Measurements from ENCODE around the gene IGSF8.

IGSF8 gene

GRCh38 chr1:160103658-160104408, 5.4 kb upstream of the IGSF8 start:
- no peak for DNase-seq (ENCODE audit: low read depth in 2 of 2)

- no peak for DNase-seq (ENCODE audit: low read depth in 2 of 2)
Observed at GRCh38 chr1:160101717-160102522, 3.5 kb upstream of the IGSF8 start.

GRCh38 chr1:160101037-160101716, 2.8 kb upstream of the IGSF8 start:
- peak; percentile 54 to 62 for DNase-seq (ENCODE audit: low read depth in 2 of 2)

GRCh38 chr1:160099716-160100375, 1.4 kb upstream of the IGSF8 start:
- no peak for DNase-seq (ENCODE audit: low read depth in 2 of 2)

GRCh38 chr1:160098852-160099561, 588 bp upstream of the IGSF8 start:
- DNase-seq (ENCODE audit: low read depth in 2 of 2): peak; percentile 96 to 99

- peak in 1 of 2 donors; percentile 38 for DNase-seq (ENCODE audit: low read depth in 2 of 2)
Observed at GRCh38 chr1:160097151-160097910, 1.1 kb downstream of the IGSF8 start.

- DNase-seq (ENCODE audit: low read depth in 2 of 2): no peak
Observed at GRCh38 chr1:160096274-160097116, 1.9 kb downstream of the IGSF8 start.

GRCh38 chr1:160095382-160096105, 2.9 kb downstream of the IGSF8 start:
- DNase-seq (ENCODE audit: low read depth in 2 of 2): no peak

- no peak for DNase-seq (ENCODE audit: low read depth in 2 of 2)
Observed at GRCh38 chr1:160094806-160095205, 3.6 kb downstream of the IGSF8 start.

- no peak for DNase-seq (ENCODE audit: low read depth in 2 of 2)
Observed at GRCh38 chr1:160094291-160094625, 4.2 kb downstream of the IGSF8 start.

- no peak for DNase-seq (ENCODE audit: low read depth in 2 of 2)
Observed at GRCh38 chr1:160093624-160094290, 4.7 kb downstream of the IGSF8 start.

GRCh38 chr1:160093069-160093395, 5.4 kb downstream of the IGSF8 start:
- DNase-seq (ENCODE audit: low read depth in 2 of 2): no peak

GRCh38 chr1:160092366-160093068, 5.9 kb downstream of the IGSF8 start:
- DNase-seq (ENCODE audit: low read depth in 2 of 2): no peak

- DNase-seq (ENCODE audit: low read depth in 2 of 2): no peak
Observed at GRCh38 chr1:160091666-160092223, 6.7 kb downstream of the IGSF8 start.

- no peak for DNase-seq (ENCODE audit: low read depth in 2 of 2)
Observed at GRCh38 chr1:160090760-160091159, 7.7 kb downstream of the IGSF8 start.

- DNase-seq (ENCODE audit: low read depth in 2 of 2): no peak
Observed at GRCh38 chr1:160089883-160090282, 8.5 kb downstream of the IGSF8 start.

GRCh38 chr1:160087118-160087662, 11.2 kb downstream of the IGSF8 start:
- no peak for DNase-seq (ENCODE audit: low read depth in 2 of 2)
